Subcutaneous preadipocyte (primary cell): ENCODE results near the gene TMEM198. TPM values are rescaled to one million over a fixed set of nuclear protein-coding genes. Genes with fewer than 3 reads are reported as not detected.

Source experiments
- small RNA-seq: library from RNA; depleted of rRNA; stranded (forward); fragments of <200 nt; gene quantifications from one replicate; pipeline ENCODE3, GENCODE V24; 2012
- total RNA-seq: library from RNA; depleted of rRNA; stranded (reverse); fragments of >200 nt; gene quantifications from 2 replicates; pipeline ENCODE4 v1.2.3, GENCODE V29; 2012

TMEM198 gene
- total RNA-seq = 1.2 and 3.3 TPM in 2 replicates

GRCh38 chr2:219543596-219544358 is at the start of gene TMEM198, which contains the start of gene CHPF:
TMEM198 (plus strand) TSS chr2:219544028; CDS start chr2:219544728, 700 bp downstream.
CHPF (minus strand) TSS chr2:219543809; CDS start chr2:219543538, 271 bp downstream.

GRCh38 chr2:219498280-219499057 is 45.4 kb upstream of the TMEM198 start, which contains the start of gene GMPPA:
GMPPA (plus strand) TSS chr2:219498891; CDS start chr2:219499976, 1,085 bp downstream.

GRCh38 chr2:219514196-219514761 is 29.5 kb upstream of the TMEM198 start, which contains the start of gene ASIC4:
ASIC4 (plus strand) TSS chr2:219514482; CDS start chr2:219514725, 243 bp downstream.

GRCh38 chr2:219571311-219572236 is 27.7 kb downstream of the TMEM198 start, which contains the start of gene OBSL1:
OBSL1 (minus strand) TSS chr2:219571539; CDS start chr2:219571232, 307 bp downstream.

GRCh38 chr2:219572237-219573001 is 28.6 kb downstream of the TMEM198 start, which contains the start of gene INHA:
INHA (plus strand) TSS chr2:219572310; CDS start chr2:219572375, 65 bp downstream.

GRCh38 chr2:219597552-219598307 is 53.9 kb downstream of the TMEM198 start, which contains the start of gene STK11IP:
STK11IP (plus strand) TSS chr2:219597857; CDS start chr2:219598120, 263 bp downstream.

Small RNAs within 50 kb of the gene (small RNA-seq; reads per million reads assigned to genes)
- gene MIR3132 (not detected), gene RN7SKP213 (not detected)

Other genes starting within 250 kb of the TMEM198 start
- 0.98 and 1.5 TPM in 2 replicates for gene PTPRN, start 234.6 kb upstream of the TMEM198 start, total RNA-seq
- not detected in 2 replicates for gene RESP18, start 211.3 kb upstream of the TMEM198 start, total RNA-seq
- gene DNPEP, start 156.1 kb upstream of the TMEM198 start, total RNA-seq = 63.9 and 69.4 TPM in 2 replicates
- gene DES, start 125.7 kb upstream of the TMEM198 start, total RNA-seq = 0.39 and 0.73 TPM in 2 replicates
- gene SPEG, start 109.2 kb upstream of the TMEM198 start, total RNA-seq = 11.5 and 15.4 TPM in 2 replicates
- gene GMPPA, start 45.1 kb upstream of the TMEM198 start, total RNA-seq = 43.7 and 51.2 TPM in 2 replicates
- gene ASIC4, start 29.5 kb upstream of the TMEM198 start, total RNA-seq = under 0.01 TPM in 1 of 2 replicates, not detected in the other
- 60.4 and 92.6 TPM in 2 replicates for gene CHPF, start 219 bp upstream of the TMEM198 start, total RNA-seq
- gene OBSL1, start 27.5 kb downstream of the TMEM198 start, total RNA-seq = 26.0 and 37.5 TPM in 2 replicates
- 0.20 and 0.37 TPM in 2 replicates for gene INHA, start 28.3 kb downstream of the TMEM198 start, total RNA-seq
- gene STK11IP, start 53.8 kb downstream of the TMEM198 start, total RNA-seq = 15.1 and 19.5 TPM in 2 replicates
- gene SLC4A3, start 83.6 kb downstream of the TMEM198 start, total RNA-seq = 0.98 and 2.9 TPM in 2 replicates